IPS DF 4.7 (cell line): ENCODE measurements around the gene DBP.
"Not testable (repeated sequence)": the region's sequence is repeated elsewhere in the genome, so short reads cannot be mapped to it uniquely, and the experiment has no call there.

Experiments used
- DNase-seq: peaks from one replicate; pipeline ENCODE4 v3.0.0-alpha.2; 2013; ENCODE audit warnings: low spot score; ENCODE audit errors: extremely low read depth

Gene DBP

GRCh38 chr19:48665786-48666185 lies 28.6 kb upstream of the DBP start:
- no peak for DNase-seq

- no peak for DNase-seq
Measured at GRCh38 chr19:48664476-48664875, 27.3 kb upstream of the DBP start.

DNA sequence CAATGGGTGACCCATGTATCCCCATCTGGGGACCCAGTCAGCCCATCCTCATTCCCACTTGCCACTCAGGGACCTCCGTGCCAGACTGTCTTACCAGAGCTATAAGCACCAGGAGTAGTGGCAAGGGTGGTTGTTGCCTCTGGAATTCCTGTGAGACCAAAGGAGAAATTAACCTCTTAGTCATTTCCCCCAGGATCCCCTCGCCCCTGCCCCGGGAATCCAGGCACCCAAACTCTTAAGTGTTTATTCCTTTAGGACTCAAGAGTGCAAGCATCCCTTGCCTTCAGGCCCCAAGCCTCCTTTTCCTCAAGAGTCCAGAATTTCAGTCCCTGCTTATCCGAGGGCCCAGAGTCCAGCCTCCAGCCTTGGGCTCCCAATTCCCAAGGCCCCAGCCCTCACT lies 26.5 kb upstream of the DBP start:
- DNase-seq: no peak

GRCh38 chr19:48661711-48662090 lies 24.5 kb upstream of the DBP start:
- DNase-seq: no peak

- no peak for DNase-seq
Measured at GRCh38 chr19:48660852-48661710, 23.9 kb upstream of the DBP start.

DNA sequence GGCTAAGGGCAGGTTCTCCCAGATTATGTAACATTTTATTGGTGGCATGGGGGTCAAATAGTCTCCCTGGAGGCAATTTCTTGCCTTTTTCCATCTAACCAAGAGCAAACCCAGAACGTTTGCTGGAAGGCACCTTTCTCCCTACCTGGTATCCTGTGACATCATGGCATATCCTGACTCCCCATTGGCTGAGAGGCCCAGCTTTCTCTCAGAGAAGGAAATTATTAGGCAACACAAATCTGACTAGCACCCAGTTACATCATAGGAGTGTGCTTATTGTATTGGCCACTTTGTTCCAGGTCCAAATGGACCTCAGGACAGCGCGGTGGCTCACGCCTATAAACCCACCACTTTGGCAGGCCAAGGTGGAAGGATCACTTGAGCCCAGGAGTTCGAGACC lies 22.6 kb upstream of the DBP start:
- DNase-seq: no peak

DNA sequence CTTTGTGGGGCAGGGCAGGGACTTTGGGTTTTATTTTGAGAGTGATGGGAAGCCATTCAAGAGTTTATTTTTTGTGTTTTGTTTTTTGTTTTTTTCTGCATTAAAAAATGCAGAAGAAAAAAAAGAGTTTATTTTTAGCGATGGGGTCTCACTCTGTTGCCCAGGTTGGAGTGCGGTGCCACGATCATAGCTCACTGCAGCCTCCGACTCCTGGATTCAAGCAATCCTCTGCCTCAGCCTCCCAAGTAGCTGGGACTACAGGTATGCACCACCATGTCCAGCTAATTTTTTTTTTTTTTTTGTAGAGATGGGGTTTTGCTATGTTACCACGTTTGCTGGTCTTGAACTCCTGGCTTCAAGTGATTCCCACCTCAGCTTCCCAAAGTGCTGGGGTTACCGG lies 21.3 kb upstream of the DBP start:
- DNase-seq: no peak

DNA sequence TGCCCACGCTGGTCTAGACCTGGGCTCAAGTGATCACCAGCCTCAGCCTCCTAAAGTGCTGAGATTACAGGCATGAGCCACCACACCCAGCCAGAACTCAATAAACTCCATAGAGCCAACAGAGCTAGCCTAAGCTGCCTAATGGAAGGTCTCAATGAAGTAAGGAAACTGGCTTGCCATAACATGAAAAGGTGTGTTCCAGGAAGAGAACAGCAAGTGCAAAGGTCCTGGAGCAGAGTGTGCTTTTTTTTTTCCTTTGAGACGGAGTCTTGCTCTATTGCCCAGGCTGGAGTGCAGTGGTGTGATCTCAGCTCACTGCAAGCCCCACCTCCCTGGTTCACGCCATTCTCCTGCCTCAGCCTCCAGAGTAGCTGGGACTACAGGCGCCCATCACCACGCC lies 20.6 kb upstream of the DBP start:
- not testable (repeated sequence) for DNase-seq

DNA sequence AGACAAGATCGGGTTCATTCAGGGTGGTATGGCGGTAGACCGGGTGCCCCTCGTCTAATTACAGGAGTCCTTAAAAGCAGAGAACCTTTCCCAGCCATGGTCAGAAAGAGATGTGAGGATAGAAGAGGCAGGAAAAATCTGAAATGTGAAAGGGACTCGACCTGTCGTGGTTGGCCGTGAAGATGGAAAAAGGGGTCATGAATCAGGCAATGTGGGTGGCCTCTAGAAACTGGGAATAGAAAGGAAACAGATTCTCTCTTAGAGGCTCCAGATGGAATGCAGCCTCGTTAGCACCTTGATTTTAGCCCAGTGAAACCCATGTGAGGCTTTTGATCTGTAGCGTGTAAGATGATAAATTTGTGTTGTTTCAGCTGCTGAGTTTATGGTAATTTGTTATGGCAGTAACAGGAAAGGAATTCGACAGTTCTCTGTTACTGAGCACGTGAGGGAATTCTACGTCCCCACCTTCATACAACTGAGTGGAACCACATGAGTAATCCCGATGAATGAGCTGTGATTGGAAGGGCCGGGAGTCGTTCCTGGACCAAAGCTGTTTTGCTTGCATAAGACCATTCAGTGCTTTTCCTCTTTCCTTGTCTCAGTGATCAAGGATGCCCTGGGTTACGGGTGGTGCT lies 19.8 kb upstream of the DBP start:
- no peak for DNase-seq

DNA sequence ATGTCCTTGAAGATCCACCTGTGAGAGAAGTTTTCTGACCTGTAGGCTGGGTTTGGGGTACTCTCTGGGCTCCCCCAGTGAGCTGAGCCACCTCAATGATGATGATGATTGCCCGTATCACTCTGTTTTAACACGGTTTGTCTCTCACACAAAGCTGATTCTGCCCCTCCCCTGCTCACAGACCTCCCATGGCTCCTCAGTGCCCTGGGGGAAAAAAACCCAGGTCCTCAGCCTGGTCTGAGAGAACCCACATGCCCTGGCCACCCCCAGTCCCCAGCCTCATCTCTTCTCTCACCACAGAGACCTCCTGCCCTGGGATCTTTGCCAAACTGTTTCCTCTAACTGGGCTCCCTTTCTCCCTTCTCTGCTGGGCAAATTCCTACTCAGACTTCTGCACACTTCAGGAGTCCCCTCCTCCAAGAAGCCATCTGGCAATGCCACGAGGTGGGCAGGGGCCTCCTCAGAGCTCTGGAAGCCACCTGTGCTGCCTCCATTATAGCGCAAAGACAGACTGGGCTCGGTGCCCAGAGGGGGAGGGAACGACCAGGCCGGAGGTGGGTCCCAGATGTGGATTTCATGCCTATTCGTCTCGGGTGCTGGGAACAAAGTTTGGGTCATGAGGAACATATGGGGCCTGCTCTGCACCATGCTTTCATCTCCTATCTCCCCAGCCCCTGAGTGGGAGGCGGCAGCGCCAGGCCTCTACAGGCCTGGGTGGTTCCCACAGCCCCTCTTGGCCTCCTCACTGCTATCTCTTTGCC lies 17.3 kb upstream of the DBP start:
- DNase-seq: no peak

- DNase-seq: no peak
Measured at GRCh38 chr19:48651683-48652048, 14.5 kb upstream of the DBP start.

DNA sequence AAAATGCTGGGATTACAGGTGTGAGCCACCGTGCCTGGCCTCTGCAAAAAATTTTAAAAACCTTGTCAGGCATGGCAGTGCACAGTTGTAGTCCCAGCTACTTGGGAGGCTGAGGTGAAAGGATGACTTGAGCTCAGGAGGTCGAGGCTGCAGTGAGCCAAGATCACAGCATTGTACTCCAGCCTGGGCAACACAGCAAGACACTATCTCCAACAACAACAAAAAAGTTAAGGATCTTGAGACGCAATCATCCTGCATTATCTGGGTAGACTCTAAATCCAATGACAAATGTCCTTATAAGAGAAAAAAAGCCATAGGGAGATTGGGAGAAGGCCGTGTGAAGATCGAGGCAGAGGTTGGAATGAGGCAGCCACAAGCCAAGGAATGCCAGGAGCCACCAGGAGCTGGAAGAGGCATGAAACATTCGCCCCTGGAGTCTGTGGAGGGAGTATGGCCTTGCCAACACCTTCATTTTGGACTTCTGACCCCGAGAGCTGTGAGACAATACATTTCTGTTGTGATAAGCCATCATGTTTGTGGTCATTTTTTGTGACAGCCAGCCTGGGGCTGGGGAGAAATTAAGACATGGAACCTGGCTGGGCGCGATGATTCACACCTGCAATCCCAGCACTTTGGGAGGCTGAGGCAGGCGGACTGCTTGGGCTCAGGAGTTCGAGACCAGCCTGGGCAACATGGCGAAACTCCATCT lies 13.9 kb upstream of the DBP start:
- DNase-seq: no peak

DNA sequence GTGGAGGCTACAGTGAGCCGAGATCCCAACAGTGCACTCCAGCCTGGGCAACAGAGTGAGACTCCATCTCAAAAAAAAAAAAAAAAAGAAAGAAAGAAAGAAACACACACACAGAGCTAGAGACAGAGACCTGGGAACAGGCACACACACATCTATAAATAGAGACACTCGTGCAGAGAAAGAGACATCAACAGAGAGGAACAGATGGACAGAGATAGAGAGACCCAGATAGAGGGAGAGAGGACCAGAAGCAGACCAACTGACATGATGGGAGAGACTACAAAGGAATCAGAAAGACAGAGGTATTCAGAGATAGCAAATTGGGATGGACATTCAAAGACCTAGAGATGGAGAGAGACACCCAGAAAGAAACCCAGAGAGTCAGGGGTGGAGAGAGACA lies 11.0 kb upstream of the DBP start:
- DNase-seq: no peak

DNA sequence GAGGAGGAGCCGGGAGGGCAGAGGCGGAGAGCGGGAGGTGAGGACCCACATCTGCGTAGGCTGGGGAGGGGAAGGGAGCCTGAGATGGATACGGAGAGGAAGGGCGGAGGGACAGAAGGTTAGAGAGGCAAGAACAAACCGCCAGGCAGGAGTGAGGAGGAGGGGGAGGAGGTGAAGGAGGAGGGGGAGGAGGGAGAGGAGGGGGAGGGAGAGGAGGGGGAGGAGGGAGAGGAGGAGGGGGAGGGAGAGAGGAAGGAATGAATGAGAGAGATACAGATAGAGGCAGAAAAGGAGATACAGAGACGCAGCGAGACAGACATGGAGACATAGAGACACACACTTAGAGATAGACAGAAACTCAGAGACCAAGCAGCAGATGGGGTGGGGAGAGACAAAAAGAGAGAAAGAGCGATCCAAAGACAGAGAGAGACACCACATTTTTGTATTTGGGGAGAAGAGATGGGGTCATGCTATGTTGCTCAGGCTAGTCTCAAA lies 9.6 kb upstream of the DBP start:
- DNase-seq: no peak

DNA sequence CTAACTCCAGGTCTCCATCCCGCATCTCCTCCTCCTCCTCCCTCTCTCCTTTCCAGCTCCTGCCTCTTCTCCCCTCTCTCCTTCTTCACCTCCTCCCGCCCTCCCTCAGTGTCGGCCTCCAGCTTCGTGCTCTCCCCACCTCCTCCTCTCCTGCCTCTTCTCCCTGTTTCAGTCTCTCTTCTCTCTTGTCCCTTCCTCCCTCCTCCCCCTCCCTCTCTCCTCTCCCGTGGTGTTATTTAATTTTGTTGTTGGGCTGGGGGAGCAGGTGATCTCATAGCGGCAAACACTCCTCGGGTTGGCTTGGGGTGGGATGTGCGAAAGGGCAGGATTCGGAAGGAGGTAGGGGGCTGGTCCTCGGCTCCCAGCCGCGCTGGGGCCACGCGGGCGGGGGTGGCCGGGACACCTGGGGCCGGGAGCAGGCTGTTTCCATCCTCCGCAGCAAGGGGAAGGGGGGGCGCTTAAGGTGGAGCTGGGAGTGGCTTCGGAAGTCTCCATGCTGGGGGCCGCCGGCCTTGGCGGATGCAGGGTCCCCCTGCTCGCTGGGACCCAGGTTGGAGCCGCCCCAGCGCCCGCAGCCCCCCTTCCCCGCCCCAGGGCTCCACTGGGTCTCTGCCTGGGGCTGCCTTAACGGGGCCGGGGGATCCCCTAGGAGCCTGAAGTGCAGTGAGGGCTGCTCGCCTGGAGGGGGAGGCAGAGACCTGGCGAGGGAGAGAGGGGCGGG lies 9.0 kb upstream of the DBP start, which contains the start of gene CA11:
CA11 (minus strand) TSS at position 187 of the 721 bp plus-strand sequence. CDS start 555 bp downstream, outside the sequence.
- DNase-seq: no peak

DNA sequence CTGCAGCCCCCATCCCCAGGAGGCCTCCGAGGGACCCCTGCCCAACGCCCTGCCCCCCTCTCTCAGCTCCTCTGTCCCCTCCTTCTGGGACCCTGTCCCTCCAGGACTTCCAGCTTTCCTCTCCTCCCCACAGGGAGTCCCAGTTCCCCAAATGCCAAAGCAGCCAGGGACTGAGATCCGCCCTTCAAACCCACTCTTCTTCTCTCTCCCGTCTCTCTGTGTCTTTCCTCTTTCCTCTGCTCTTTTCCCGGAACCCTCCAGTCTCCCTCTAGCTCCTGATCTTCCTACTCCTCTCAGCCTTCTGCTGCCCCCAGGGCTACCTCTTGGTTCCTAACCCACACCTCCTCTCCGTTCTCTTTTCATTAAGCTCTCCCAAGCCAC lies 8.4 kb upstream of the DBP start:
- no peak for DNase-seq

DNA sequence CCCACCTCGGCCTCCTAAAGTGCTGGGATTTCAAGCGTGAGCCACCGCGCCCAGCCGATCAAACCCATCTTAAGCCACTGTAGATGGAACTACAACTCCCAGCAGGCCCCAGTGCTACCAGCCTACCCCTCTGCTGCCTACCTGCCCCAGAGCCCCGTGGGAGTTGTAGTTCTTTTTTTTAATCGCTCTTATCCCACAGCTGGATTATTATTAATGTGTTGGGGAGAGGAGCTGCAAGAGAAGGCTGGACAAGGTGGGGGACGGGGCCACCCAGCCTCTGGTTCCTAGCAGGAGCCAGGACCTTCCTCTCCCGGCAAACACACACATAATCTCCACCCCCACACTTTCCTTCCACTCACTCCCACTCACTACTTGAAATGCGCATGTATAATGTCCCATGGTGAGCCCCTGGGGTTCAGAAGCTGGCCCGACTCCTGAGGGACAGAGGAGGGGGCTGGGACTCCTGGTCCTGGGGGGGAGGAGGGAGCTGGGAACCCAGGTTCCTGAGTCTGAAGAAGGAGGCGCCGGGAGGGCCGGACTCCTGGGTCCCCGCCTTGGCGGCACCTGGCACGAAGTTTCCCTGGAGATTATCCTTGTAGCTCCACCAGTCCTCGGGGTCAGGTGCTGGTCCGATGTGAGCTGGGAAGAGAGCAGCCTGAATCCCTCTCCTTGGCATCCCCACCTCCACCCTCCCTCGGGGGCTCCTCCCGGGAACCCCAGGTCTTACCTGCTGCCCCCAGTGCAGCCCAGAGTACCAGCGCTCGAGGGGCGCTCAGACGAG lies 7.8 kb upstream of the DBP start:
- DNase-seq: no peak

GRCh38 chr19:48644355-48644754 lies 7.2 kb upstream of the DBP start:
- DNase-seq: no peak

DNA sequence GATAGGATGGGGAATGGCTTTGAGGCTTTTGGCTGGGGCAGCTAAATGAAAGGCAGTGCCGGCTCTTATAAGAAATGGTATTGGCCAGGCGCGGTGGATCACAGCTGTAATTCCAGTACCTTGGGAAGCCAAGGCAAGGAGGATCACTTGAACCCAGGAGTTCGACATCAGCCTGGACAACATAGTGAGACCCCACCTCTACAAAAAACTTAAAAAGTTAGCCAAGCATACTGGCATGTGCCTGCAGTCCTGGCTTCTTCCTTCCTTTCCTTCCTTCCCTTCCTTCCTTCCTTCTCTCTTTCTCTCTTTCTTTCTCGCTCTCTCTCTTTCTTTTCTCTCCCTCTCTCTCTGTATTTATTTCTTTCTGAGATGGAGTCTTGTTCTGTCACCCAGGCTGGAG lies 5.7 kb upstream of the DBP start:
- DNase-seq: no peak

GRCh38 chr19:48641850-48642249 lies 4.7 kb upstream of the DBP start:
- DNase-seq: no peak
